ENCODE data around the gene OPALIN. TPM values are rescaled to one million over a fixed set of nuclear protein-coding genes. Genes with fewer than 3 reads are reported as not detected.

Gene OPALIN
- total RNA-seq, 2 donors from 2014 or later, result not detected

- Histone ChIP-seq H3K9ac (ENCODE audit: low read depth in 2 of 2, low read length in 2 of 2) (no peak overlapping the region), H3K27ac (no peak overlapping the region), H3K27me3 (no peaks in the 10 kb centered on the region), H3K4me1 (no peaks in the 10 kb centered on the region), H3K36me3 (no peaks in the 10 kb centered on the region), H3K4me3 (no peak overlapping the region), H3K9me3 (no peaks in the 10 kb centered on the region)
- no peak for DNase-seq
- TF ChIP-seq CTCF (IDR thresholded peaks at IDR 0.05), result no peak
- intact Hi-C loops (cut with DNase I), result no loop called here
These were observed 1.7 kb downstream of the OPALIN start for GRCh38 chr10:96357038-96357620.

GRCh38 chr10:96352582-96352981 is 6.2 kb downstream of the OPALIN start:
- TF ChIP-seq CTCF (IDR thresholded peaks at IDR 0.05), result no peak
- Histone ChIP-seq H3K36me3 (no peaks in the 10 kb centered on the region), H3K9ac (ENCODE audit: low read depth in 2 of 2, low read length in 2 of 2) (no peak overlapping the region), H3K27ac (no peak overlapping the region), H3K4me1 (no peaks in the 10 kb centered on the region), H3K4me3 (no peak overlapping the region), H3K27me3 (no peaks in the 10 kb centered on the region), H3K9me3 (no peaks in the 10 kb centered on the region)
- DNase-seq, result peak; percentile 50
- intact Hi-C loops (cut with DNase I), result no loop called here

GRCh38 chr10:96352027-96352426 is 6.8 kb downstream of the OPALIN start:
- Histone ChIP-seq H3K9me3 (no peaks in the 10 kb centered on the region), H3K4me3 (no peak overlapping the region), H3K4me1 (no peaks in the 10 kb centered on the region), H3K9ac (ENCODE audit: low read depth in 2 of 2, low read length in 2 of 2) (no peak overlapping the region), H3K27me3 (no peaks in the 10 kb centered on the region), H3K36me3 (no peaks in the 10 kb centered on the region), H3K27ac (no peak overlapping the region)
- no peak for TF ChIP-seq CTCF (IDR thresholded peaks at IDR 0.05)
- intact Hi-C loops (cut with DNase I), result no loop called here
- DNase-seq, result no peak

- TF ChIP-seq CTCF (IDR thresholded peaks at IDR 0.05), result no peak
- no peak overlapping the region for H3K27ac ChIP-seq
- no peaks in the 10 kb centered on the region for H3K9me3 ChIP-seq
- H3K9ac ChIP-seq (ENCODE audit: low read depth in 2 of 2, low read length in 2 of 2), result no peak overlapping the region
- DNase-seq, result no peak
- no peaks in the 10 kb centered on the region for H3K4me1 ChIP-seq
- H3K36me3 ChIP-seq, result no peaks in the 10 kb centered on the region
- no peak overlapping the region for H3K4me3 ChIP-seq
- H3K27me3 ChIP-seq, result no peaks in the 10 kb centered on the region
- intact Hi-C loops (cut with DNase I), result no loop called here
These were observed 12.5 kb downstream of the OPALIN start for GRCh38 chr10:96346295-96346694.

GRCh38 chr10:96345222-96345621 is 13.6 kb downstream of the OPALIN start:
- Histone ChIP-seq H3K27ac (no peak overlapping the region), H3K27me3 (no peaks in the 10 kb centered on the region), H3K36me3 (no peaks in the 10 kb centered on the region), H3K4me1 (no peaks in the 10 kb centered on the region), H3K9ac (ENCODE audit: low read depth in 2 of 2, low read length in 2 of 2) (no peak overlapping the region), H3K9me3 (no peaks in the 10 kb centered on the region), H3K4me3 (no peak overlapping the region)
- no peak for TF ChIP-seq CTCF (IDR thresholded peaks at IDR 0.05)
- DNase-seq, result no peak
- intact Hi-C loops (cut with DNase I), result no loop called here
